ENCODE results near the gene ARRDC2. TPM values are rescaled to one million over a fixed set of nuclear protein-coding genes. Genes with fewer than 3 reads are reported as not detected.

The ARRDC2 gene
- polyA plus RNA-seq, 3 donors = 13.8 to 99.8 (median 23.9) TPM

GRCh38 chr19:18059902-18060301, 51.9 kb downstream of the ARRDC2 start:
- H4K20me1 ChIP-seq (ENCODE audit: insufficient read depth, low read length) = no peaks in the 10 kb centered on the region
- H2AFZ ChIP-seq (ENCODE audit: insufficient read depth, low read depth, low read length, poor library complexity, severe bottlenecking) = no peak overlapping the region
- H3K27me3 ChIP-seq (ENCODE audit: control insufficient read depth in 2 of 2, insufficient read depth in 2 of 2, low read length in 2 of 2) = no peaks in the 10 kb centered on the region
- peaks cover 0 to 2% (median 0%) of the 10 kb centered on the region in 3 donors for H3K27me3 Mint-ChIP-seq (ENCODE audit: low read depth in 3 of 3)
- peaks cover 18% of the 10 kb centered on the region for H3K4me1 Mint-ChIP-seq
- no peak overlapping the region for H3K9ac ChIP-seq (ENCODE audit: insufficient read depth, low read length, poor library complexity, severe bottlenecking)
- intact Hi-C loops (cut with micrococcal nuclease) = loop anchor here (1.0 to 10.0 kb wide), 5 partner anchors 53 to 195 kb away; a partner anchor contains a TSS
- TF ChIP-seq CTCF (IDR thresholded peaks at IDR 0.05) = no peak
- no peak for DNase-seq
- no peak overlapping the region for H3K4me3 ChIP-seq (replicated peaks in 1 of 3; ENCODE audit: low read depth in 2 of 3, low read length in 3 of 3)
- no peak overlapping the region for H3K4me2 ChIP-seq (replicated peaks; ENCODE audit: extremely low read depth, low read length, poor library complexity, severe bottlenecking)
- no peaks in the 10 kb centered on the region for H3K9me3 ChIP-seq (replicated peaks in 1 of 2; ENCODE audit: control insufficient read depth in 1 of 2, insufficient read depth in 1 of 2, low read length in 2 of 2)
- peak overlapping the region in 2 of 7 donors; percentile 36 to 40 for H3K27ac Mint-ChIP-seq
- peaks cover 5 to 7% of the 10 kb centered on the region in 2 donors for H3K36me3 Mint-ChIP-seq
- H3K36me3 ChIP-seq (replicated peaks in 1 of 2; ENCODE audit: control insufficient read depth in 1 of 2, insufficient read depth in 2 of 2, low read length in 2 of 2) = no peaks in the 10 kb centered on the region
- H3K4me3 Mint-ChIP-seq = no peak overlapping the region
- H3K27ac ChIP-seq (ENCODE audit: low read depth in 1 of 2, low read length in 2 of 2) = no peak overlapping the region
- 77% methylated on average over 2 of the region's 5 CpGs for WGBS (ENCODE audit: insufficient coverage)
- H3K4me1 ChIP-seq (ENCODE audit: control insufficient read depth in 1 of 2, insufficient read depth in 2 of 2, low read length in 2 of 2) = peaks cover 14 to 19% of the 10 kb centered on the region in 2 donors
- no peaks in the 10 kb centered on the region for H3K79me2 ChIP-seq (ENCODE audit: insufficient read depth, low read length)
- H3K9me3 Mint-ChIP-seq = peaks cover 0 to 4% (median 1%) of the 10 kb centered on the region in 7 donors

GRCh38 chr19:18060472-18060871, 52.5 kb downstream of the ARRDC2 start:
- Mint-ChIP-seq H3K27me3 (ENCODE audit: low read depth in 3 of 3) (peaks cover 0 to 2% (median 0%) of the 10 kb centered on the region in 3 donors), H3K9me3 (peaks cover 0 to 4% (median 1%) of the 10 kb centered on the region in 7 donors), H3K4me3 (no peak overlapping the region), H3K27ac (no peak overlapping the region), H3K36me3 (peaks cover 5 to 11% of the 10 kb centered on the region in 2 donors), H3K4me1 (peaks cover 18% of the 10 kb centered on the region)
- H3K4me3 ChIP-seq (replicated peaks in 1 of 3; ENCODE audit: low read depth in 2 of 3, low read length in 3 of 3) = no peak overlapping the region
- no peaks in the 10 kb centered on the region for H3K36me3 ChIP-seq (replicated peaks in 1 of 2; ENCODE audit: control insufficient read depth in 1 of 2, insufficient read depth in 2 of 2, low read length in 2 of 2)
- no peaks in the 10 kb centered on the region for H3K79me2 ChIP-seq (ENCODE audit: insufficient read depth, low read length)
- no peak overlapping the region for H3K9ac ChIP-seq (ENCODE audit: insufficient read depth, low read length, poor library complexity, severe bottlenecking)
- H3K4me2 ChIP-seq (replicated peaks; ENCODE audit: extremely low read depth, low read length, poor library complexity, severe bottlenecking) = no peak overlapping the region
- H3K27me3 ChIP-seq (ENCODE audit: control insufficient read depth in 2 of 2, insufficient read depth in 2 of 2, low read length in 2 of 2) = no peaks in the 10 kb centered on the region
- H3K9me3 ChIP-seq (replicated peaks in 1 of 2; ENCODE audit: control insufficient read depth in 1 of 2, insufficient read depth in 1 of 2, low read length in 2 of 2) = no peaks in the 10 kb centered on the region
- no peak overlapping the region for H3K27ac ChIP-seq (ENCODE audit: low read depth in 1 of 2, low read length in 2 of 2)
- H4K20me1 ChIP-seq (ENCODE audit: insufficient read depth, low read length) = no peaks in the 10 kb centered on the region
- DNase-seq = no peak
- no peak overlapping the region for H2AFZ ChIP-seq (ENCODE audit: insufficient read depth, low read depth, low read length, poor library complexity, severe bottlenecking)
- WGBS (ENCODE audit: insufficient coverage) = 97% methylated on average over 4 of the region's 6 CpGs
- intact Hi-C loops (cut with micrococcal nuclease) = loop anchor here (5.0 to 10.0 kb wide), 2 partner anchors 192 to 194 kb away; a partner anchor contains a TSS
- peaks cover 14 to 19% of the 10 kb centered on the region in 2 donors for H3K4me1 ChIP-seq (ENCODE audit: control insufficient read depth in 1 of 2, insufficient read depth in 2 of 2, low read length in 2 of 2)
- no peak for TF ChIP-seq CTCF (IDR thresholded peaks at IDR 0.05)

All from CD14-positive monocyte (primary cell).